Mesodermal cell (in vitro differentiated cells): ENCODE measurements around the gene UNG. TPM values are rescaled to one million over a fixed set of nuclear protein-coding genes. Genes with fewer than 3 reads are reported as not detected.
"Not testable (repeated sequence)": the region's sequence is repeated elsewhere in the genome, so short reads cannot be mapped to it uniquely, and the experiment has no call there.

Experiments used
- H3K27ac ChIP-seq: 2 replicates; pipeline ENCODE4 v1.7.0; 2013; ENCODE audit warnings: mild to moderate bottlenecking, low read depth, low read length, moderate library complexity; ENCODE audit not compliant: severe bottlenecking
- H3K36me3 ChIP-seq: 2 replicates; pipeline ENCODE4 v1.7.1; 2013; ENCODE audit warnings: mild to moderate bottlenecking, low read length, moderate library complexity; ENCODE audit not compliant: control insufficient read depth, insufficient read depth
- H3K4me1 ChIP-seq: one replicate; pipeline ENCODE4 v1.7.1; 2013; ENCODE audit warnings: mild to moderate bottlenecking, low read length; ENCODE audit not compliant: insufficient read depth, control insufficient read depth, poor library complexity, severe bottlenecking
- H3K4me3 ChIP-seq: 2 replicates; pipeline ENCODE4 v1.7.0; 2013; ENCODE audit warnings: low read length, control low read depth, mild to moderate bottlenecking; ENCODE audit not compliant: insufficient read depth, poor library complexity, severe bottlenecking; ENCODE audit errors: extremely low read depth
- H3K9me3 ChIP-seq: 2 replicates; pipeline ENCODE4 v1.7.1; 2013; ENCODE audit warnings: mild to moderate bottlenecking, low read length, moderate library complexity; ENCODE audit not compliant: control insufficient read depth
- WGBS, 2 experiments: methylation state at CpG; one replicate each; pipeline ENCODE4 v1.1.5; 2013; ENCODE audit warnings: missing lambda C conversion rate in 2 of 2; ENCODE audit not compliant: insufficient coverage in 2 of 2; 5-methylcytosine and 5-hydroxymethylcytosine counted together
- polyA plus RNA-seq, 2 experiments: library from polyadenylated mRNA; stranded (reverse); fragments of 50-300 nt; gene quantifications; one replicate each; pipeline ENCODE4 v1.2.3, GENCODE V29; 2013

The UNG gene
- polyA plus RNA-seq (2013, experiment 1 of 2), result 34.8 TPM
- 31.6 TPM for polyA plus RNA-seq (2013, experiment 2 of 2)

GRCh38 chr12:109097435-109098182, at the start of gene UNG:
Gene UNG, plus strand, starts transcription at chr12:109097597. Its CDS starts 83 bp downstream, at chr12:109097680.
- Histone ChIP-seq H3K4me3 (peak within 1 kb of the TSS; percentile 72), H3K9me3 (no peaks in the 10 kb centered on the region), H3K4me1 (no peaks in the 10 kb centered on the region), H3K36me3 (peaks cover 25% of the 10 kb centered on the region), H3K27ac (peak within 1 kb of the TSS; percentile 75)
- 1% methylated on average over 33 to 39 of the region's 71 CpGs for WGBS, 2 experiments

- not testable (repeated sequence) for H3K4me3 ChIP-seq, H3K9me3 ChIP-seq, H3K4me1 ChIP-seq, H3K36me3 ChIP-seq, H3K27ac ChIP-seq
- WGBS, 2 experiments, result 96% methylated on average over 3 of the region's 3 CpGs; no CpG with 5 or more reads in 1 of the 2 experiments
Observed at GRCh38 chr12:109048706-109049105, 48.7 kb upstream of the UNG start.

GRCh38 chr12:109049794-109050193, 47.6 kb upstream of the UNG start:
- not testable (repeated sequence) for H3K4me1 ChIP-seq, H3K36me3 ChIP-seq, H3K27ac ChIP-seq, H3K9me3 ChIP-seq, H3K4me3 ChIP-seq
- 92 to 93% methylated on average over 7 to 8 of the region's 8 CpGs for WGBS, 2 experiments

GRCh38 chr12:109052097-109052413, 45.3 kb upstream of the UNG start:
- no peaks in the 10 kb centered on the region for H3K36me3 ChIP-seq
- 50 to 74% methylated on average over 2 to 3 of the region's 6 CpGs for WGBS, 2 experiments
- H3K4me1 ChIP-seq, result no peaks in the 10 kb centered on the region
- H3K9me3 ChIP-seq, result no peaks in the 10 kb centered on the region
- H3K4me3 ChIP-seq, result peak overlapping the region; percentile 94
- H3K27ac ChIP-seq, result no peak overlapping the region

GRCh38 chr12:109052414-109053323, 44.7 kb upstream of the UNG start, which contains the start of gene USP30:
Gene USP30, plus strand, starts transcription at chr12:109052576. Its CDS starts 103 bp downstream, at chr12:109052679.
- Histone ChIP-seq H3K27ac (peak within 1 kb of the TSS; percentile 64), H3K4me1 (no peaks in the 10 kb centered on the region), H3K36me3 (peaks cover 2% of the 10 kb centered on the region), H3K9me3 (no peaks in the 10 kb centered on the region), H3K4me3 (peak within 1 kb of the TSS; percentile 94)
- 0% methylated on average over 46 to 50 of the region's 61 CpGs for WGBS, 2 experiments

- peak overlapping the region; percentile 94 for H3K4me3 ChIP-seq
- WGBS, 2 experiments, result 48 to 56% methylated on average over 8 to 9 of the region's 9 CpGs
- no peak overlapping the region for H3K27ac ChIP-seq
Observed at GRCh38 chr12:109053382-109054123, 43.8 kb upstream of the UNG start.

GRCh38 chr12:109054124-109054513, 43.3 kb upstream of the UNG start:
- H3K4me1 ChIP-seq, H3K9me3 ChIP-seq, H3K4me3 ChIP-seq, H3K27ac ChIP-seq: not testable (repeated sequence)
- H3K36me3 ChIP-seq, result peaks cover 11% of the 10 kb centered on the region
- 93 to 96% methylated on average over 3 of the region's 4 CpGs for WGBS, 2 experiments

More at GRCh38 chr12:109053382-109054123, 43.8 kb upstream of the UNG start:
- Histone ChIP-seq H3K4me1 (no peaks in the 10 kb centered on the region), H3K36me3 (peaks cover 7% of the 10 kb centered on the region), H3K9me3 (no peaks in the 10 kb centered on the region)

- H3K36me3 ChIP-seq, result peaks cover 12% of the 10 kb centered on the region
- no peak overlapping the region for H3K4me3 ChIP-seq
- no peaks in the 10 kb centered on the region for H3K4me1 ChIP-seq
- no peaks in the 10 kb centered on the region for H3K9me3 ChIP-seq
- no peak overlapping the region for H3K27ac ChIP-seq
Observed at GRCh38 chr12:109054520-109054919, 42.9 kb upstream of the UNG start.

- no peak overlapping the region for H3K27ac ChIP-seq
- H3K4me3 ChIP-seq, result no peak overlapping the region
- peaks cover 17% of the 10 kb centered on the region for H3K36me3 ChIP-seq
- 100% methylated on average over 2 of the region's 3 CpGs; no CpG with 5 or more reads in 1 of the 2 experiments for WGBS, 2 experiments
- H3K9me3 ChIP-seq, result no peaks in the 10 kb centered on the region
- no peaks in the 10 kb centered on the region for H3K4me1 ChIP-seq
Observed at GRCh38 chr12:109056891-109057290, 40.5 kb upstream of the UNG start.

GRCh38 chr12:109057376-109057775, 40.0 kb upstream of the UNG start:
- Histone ChIP-seq H3K4me3 (no peak overlapping the region), H3K4me1 (no peaks in the 10 kb centered on the region), H3K9me3 (no peaks in the 10 kb centered on the region), H3K27ac (no peak overlapping the region), H3K36me3 (peaks cover 17% of the 10 kb centered on the region)
- WGBS, 2 experiments, result 91% methylated on average over 1 of the region's 1 CpG; no CpG with 5 or more reads in 1 of the 2 experiments
